Activated CD8-positive, alpha-beta T cell treated with anti-CD3 and anti-CD28 coated beads, Interleukin-2, amount 10 ng/mL, durations not matched to agents 7 days and 5 days (primary cell): ENCODE results near the gene TFAP2D. TPM values are rescaled to one million over a fixed set of nuclear protein-coding genes. Genes with fewer than 3 reads are reported as not detected.

Source experiments
- ATAC-seq: fragments of 150-1000 bp; cut with Tn5 transposase; one replicate; pipeline ENCODE4 v1.10.0; 2021; ENCODE audit warnings: moderate library complexity
- CTCF ChIA-PET: fragments of 350-600 bp; sonication (Branson Sonifier 250); formaldehyde crosslinking; loops from one replicate; lab custom pipeline; 2021; ENCODE audit warnings: antibody characterized with exemption; lab: Charles Lee
- POLR2A ChIA-PET: fragments of 350-600 bp; sonication (Branson Sonifier 250); formaldehyde crosslinking; loops from one replicate; lab custom pipeline; 2021; ENCODE audit warnings: antibody characterized with exemption; lab: Charles Lee
- DNase-seq: peaks from one replicate; pipeline ENCODE4 v3.0.0-alpha.2; 2020
- H3K27ac Mint-ChIP-seq: one replicate; pipeline ENCODE4 v1.8.0; 2021; ENCODE audit warnings: mild to moderate bottlenecking, mixed read lengths
- H3K27me3 Mint-ChIP-seq: one replicate; pipeline ENCODE4 v1.8.0; 2021; ENCODE audit warnings: low read depth, mixed read lengths
- H3K36me3 Mint-ChIP-seq: one replicate; pipeline ENCODE4 v1.8.0; 2021; ENCODE audit warnings: low read depth, mixed read lengths
- H3K4me1 Mint-ChIP-seq: one replicate; pipeline ENCODE4 v1.8.0; 2021; ENCODE audit warnings: low read depth, mixed read lengths
- H3K4me3 Mint-ChIP-seq: one replicate; pipeline ENCODE4 v1.8.0; 2021; ENCODE audit warnings: mild to moderate bottlenecking, mixed read lengths
- H3K9me3 Mint-ChIP-seq: one replicate; pipeline ENCODE4 v1.8.0; 2022; ENCODE audit warnings: mixed read lengths; ENCODE audit not compliant: insufficient read depth
- total RNA-seq, 2 experiments: library from RNA; stranded (reverse); gene quantifications; one replicate each; pipeline ENCODE4 v1.2.3, GENCODE V29; 2021

Gene TFAP2D
- total RNA-seq, 2 experiments from 2014 or later, result not detected

GRCh38 chr6:50821441-50822077, 108.2 kb downstream of the TFAP2D start:
- no peak overlapping the region for H3K27ac Mint-ChIP-seq

GRCh38 chr6:50822078-50822476, 108.8 kb downstream of the TFAP2D start:
- CTCF ChIA-PET, result no interaction called here
- Mint-ChIP-seq H3K4me3 (no peak overlapping the region), H3K9me3 (no peaks in the 10 kb centered on the region), H3K27me3 (peaks cover 88% of the 10 kb centered on the region), H3K4me1 (peaks cover 7% of the 10 kb centered on the region), H3K36me3 (peaks cover 6% of the 10 kb centered on the region), H3K27ac (no peak overlapping the region)
- ATAC-seq (no peak), DNase-seq (no peak)
- POLR2A ChIA-PET, result interaction anchor here (0.7 kb wide), 1 partner anchor 29 kb away, joined by 3 read pairs; no protein-coding TSS in a partner anchor

More at GRCh38 chr6:50821441-50822077, 108.2 kb downstream of the TFAP2D start:
- peaks cover 6% of the 10 kb centered on the region for H3K36me3 Mint-ChIP-seq
- peaks cover 7% of the 10 kb centered on the region for H3K4me1 Mint-ChIP-seq
- no peak for DNase-seq
- ATAC-seq, result no peak
- no peak overlapping the region for H3K4me3 Mint-ChIP-seq
- POLR2A ChIA-PET, result no interaction called here
- CTCF ChIA-PET, result no interaction called here
- no peaks in the 10 kb centered on the region for H3K9me3 Mint-ChIP-seq
- peaks cover 86% of the 10 kb centered on the region for H3K27me3 Mint-ChIP-seq

Other genes starting within 250 kb of the TFAP2D start
- gene TFAP2B, start 105.3 kb downstream of the TFAP2D start, total RNA-seq, result not detected